A549 treated with Hydrocortisone at 1 μM for 4 hours (cell line): ENCODE data around the gene MR1. TPM values are rescaled to one million over a fixed set of nuclear protein-coding genes. Genes with fewer than 3 reads are reported as not detected.

Experiments used
- total RNA-seq: library from RNA; stranded (reverse); fragments of 200-300 nt; extraction: Qiagen RNA extraction; gene quantifications from 5 replicates; pipeline ENCODE4 v1.2.3, GENCODE V29; 2022

The MR1 gene
- 5.8 to 7.7 TPM (median 6.2 TPM) in 5 replicates for total RNA-seq

DNA sequence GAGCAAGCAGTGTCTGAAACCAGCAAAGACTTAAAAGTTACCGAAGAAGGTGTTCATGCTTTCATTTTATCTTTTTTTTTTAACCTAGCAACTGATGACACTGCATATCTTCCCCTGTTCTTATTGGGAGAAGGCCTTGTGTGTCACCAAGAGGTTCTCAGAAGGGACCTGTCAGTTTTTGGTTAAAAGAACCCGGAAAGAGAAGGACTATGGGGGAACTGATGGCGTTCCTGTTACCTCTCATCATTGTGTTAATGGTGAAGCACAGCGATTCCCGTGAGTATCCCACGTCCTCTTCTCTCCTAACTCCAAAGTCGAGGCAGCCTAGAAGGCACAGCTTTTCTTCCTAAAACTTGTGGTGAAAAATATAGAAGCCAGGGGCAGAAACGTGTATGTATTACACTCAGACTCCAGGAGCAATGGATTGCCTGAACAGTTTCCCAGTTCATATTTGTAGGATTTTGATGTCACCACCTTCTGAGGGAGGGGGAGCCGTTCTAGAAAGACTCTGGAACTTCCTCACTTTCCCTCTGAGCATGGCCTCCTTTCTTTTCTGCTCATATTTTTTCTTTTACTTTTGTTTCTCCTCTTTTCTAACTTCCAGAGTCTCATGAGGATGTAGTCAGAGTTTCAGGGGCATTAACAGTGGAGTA is at the start of gene MR1:
MR1 (plus strand) TSS at position 185 of the 653 bp plus-strand sequence; CDS start at position 210, 25 bp downstream.

DNA sequence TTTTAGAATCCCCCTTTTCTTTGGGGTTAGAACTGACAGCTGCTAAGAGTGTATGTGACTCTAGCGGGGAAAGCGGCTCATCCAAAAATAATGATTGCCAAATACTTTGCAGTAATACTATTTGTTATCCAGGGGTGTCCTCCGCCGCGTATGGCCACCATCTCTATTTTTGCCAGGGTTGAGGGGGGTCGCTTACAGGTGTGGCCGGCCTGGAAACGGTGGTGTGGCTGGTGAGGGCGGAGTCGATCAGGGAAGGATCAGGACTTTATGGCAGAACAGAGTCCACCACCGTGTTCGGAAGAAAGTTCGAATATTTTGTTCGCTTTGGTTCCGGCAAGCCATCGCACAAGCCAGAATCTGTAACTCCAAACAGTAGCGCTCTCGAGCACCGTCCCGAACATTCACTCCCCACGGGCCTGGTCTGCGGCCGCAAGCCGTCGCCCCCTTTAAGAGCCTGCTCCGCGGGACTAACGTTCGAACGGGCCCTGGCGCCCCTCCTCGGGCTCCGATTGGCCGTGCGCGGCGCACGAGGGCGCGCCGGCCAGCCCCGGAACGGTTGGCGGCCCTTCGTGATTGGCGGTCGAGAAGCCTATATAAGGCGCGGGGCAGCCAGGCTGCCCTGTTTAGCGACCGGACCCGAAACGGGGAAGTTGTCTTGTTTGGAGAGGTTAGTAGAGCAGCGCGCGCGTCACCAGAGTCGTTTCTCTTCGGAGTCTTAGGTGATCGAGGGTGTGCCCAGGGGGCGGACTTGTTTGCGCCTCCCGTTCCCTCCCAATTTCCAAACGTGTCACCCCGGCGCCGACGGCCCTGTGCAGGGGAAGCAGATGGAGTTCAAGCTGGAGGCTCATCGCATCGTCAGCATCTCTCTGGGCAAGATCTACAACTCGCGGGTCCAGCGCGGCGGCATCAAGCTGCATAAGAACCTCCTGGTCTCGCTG is 54.6 kb downstream of the MR1 start, which contains the start of gene IER5:
IER5 (plus strand) TSS at position 622 of the 938 bp plus-strand sequence; CDS start at position 825, 203 bp downstream.

Other genes starting within 250 kb of the MR1 start
- 0.74 to 1.2 TPM (median 0.96 TPM) in 5 replicates for gene KIAA1614, start 121.1 kb upstream of the MR1 start, total RNA-seq
- gene STX6, start 11.1 kb upstream of the MR1 start, total RNA-seq, result 11.2 to 13.2 TPM (median 11.4 TPM) in 5 replicates
- gene IER5, start 54.7 kb downstream of the MR1 start, total RNA-seq, result 22.6 to 38.6 TPM (median 33.0 TPM) in 5 replicates